ENCODE results near the gene NCOA6.
"Not testable (repeated sequence)": the region's sequence is repeated elsewhere in the genome, so short reads cannot be mapped to it uniquely, and the experiment has no call there.

NCOA6 gene

DNA sequence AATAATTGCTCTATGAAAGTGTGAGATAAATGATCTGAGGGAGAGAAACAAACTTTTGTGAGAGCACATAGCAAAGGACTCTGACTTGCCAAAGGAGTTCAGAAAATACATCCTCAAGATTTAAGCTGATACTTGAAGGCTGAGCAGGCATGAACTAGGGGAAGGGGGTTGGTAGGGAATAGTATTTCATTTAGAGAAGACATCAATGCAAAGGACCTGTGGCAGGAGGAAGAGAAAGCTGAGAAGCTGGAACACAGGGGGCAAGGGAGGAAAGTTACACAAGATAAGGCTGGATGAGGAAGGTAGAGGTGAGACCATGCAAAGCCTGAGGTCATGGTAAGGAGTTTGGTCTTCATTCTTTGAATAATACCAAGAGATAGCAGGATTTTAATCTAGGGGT is 50.6 kb downstream of the NCOA6 start:
- DNase-seq (ENCODE audit: low read depth) = no peak

DNA sequence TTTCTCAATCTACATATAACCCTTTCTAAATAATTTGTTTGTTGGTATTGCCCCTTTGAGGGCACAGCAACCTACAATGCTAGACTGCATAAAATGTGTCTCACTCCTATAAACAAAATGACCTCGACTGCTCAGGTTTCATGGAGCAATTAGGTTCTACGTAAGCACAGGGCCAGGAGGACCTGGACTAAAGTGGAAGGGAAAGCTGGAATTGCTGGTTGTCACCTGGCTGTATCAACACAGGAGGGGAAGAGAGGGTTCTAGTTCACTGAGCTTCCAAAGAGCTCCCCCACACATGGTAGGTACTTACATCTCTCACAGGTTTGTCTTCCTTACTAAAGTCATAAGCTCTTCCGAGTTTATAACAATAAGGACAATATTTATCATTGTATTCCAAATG is 51.0 kb downstream of the NCOA6 start:
- no peak for DNase-seq (ENCODE audit: low read depth)

DNA sequence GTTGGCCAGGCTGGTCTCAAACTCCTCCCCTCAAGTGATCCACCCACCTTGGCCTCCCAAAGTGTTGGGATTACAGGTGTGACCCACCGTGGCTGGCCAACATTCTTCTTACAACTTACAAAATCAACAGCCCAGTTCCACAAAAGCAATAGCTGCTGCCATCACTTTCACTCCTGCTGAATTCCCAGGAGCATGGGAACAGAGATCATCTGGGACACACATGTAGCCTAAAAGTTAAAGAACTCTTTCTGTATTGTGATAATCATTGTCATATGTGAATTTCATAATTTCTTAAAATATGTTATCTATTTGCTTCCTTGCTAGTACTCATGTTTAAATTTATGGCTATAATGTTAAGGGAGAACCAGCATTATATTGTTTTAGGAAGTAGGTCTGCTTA is 51.7 kb downstream of the NCOA6 start:
- no peak for DNase-seq (ENCODE audit: low read depth)

DNA sequence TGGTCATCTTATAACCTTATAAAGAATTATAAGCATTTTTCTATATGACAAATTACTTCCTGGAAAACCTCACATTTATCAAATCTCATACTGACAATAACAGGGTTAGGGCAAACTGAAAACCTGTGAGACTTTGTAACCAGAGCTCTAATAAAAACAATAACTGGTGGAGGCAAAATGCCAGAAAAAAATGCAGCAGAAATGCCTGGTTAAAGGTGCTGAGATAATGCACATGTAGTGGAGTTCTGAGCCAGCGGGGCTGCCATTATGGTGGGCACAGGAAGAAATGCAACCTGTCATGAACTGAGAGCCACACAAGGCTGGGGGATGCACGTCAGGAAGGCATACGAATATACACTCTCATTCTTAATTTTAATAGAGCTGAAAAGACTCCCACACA is 53.0 kb downstream of the NCOA6 start:
- no peak for DNase-seq (ENCODE audit: low read depth)

DNA sequence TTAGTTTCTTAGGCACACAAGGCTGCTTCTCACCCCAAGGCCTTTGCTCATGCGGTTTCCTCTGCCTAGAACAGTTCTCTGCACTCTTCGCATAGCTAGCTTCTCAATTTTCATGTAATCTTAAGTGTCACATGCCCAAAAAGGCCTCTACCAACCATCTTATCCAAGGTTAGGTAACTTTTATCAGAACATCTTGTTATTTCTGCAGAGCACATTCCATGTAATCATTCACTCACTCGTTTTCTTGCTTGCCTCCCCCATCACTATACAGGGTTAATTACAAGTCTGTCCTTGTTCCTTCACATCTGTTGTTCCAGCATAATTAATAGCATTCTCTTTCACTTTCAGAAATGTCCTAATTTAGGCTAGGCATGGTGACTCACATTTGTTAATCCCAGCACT is 53.8 kb downstream of the NCOA6 start:
- DNase-seq (ENCODE audit: low read depth) = no peak

DNA sequence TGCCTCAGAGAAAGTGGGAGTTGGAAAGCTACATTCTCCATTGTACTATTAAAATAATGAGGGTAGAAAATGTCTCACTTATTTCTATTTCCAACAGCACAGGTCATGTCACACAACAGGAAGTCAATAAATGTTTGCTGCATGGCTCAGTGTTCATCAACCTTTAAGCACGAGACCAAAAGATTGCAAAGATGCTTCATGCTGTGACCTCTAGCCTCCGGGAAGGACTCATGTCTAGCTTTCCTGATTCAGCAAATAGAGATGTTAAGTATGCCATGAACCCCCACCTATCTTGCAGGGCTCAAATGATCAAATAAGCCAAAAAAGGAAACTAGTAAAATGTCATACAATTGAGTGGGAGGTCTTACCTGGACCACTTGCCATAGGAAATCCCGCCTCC is 57.4 kb downstream of the NCOA6 start:
- no peak for DNase-seq (ENCODE audit: low read depth)

DNA sequence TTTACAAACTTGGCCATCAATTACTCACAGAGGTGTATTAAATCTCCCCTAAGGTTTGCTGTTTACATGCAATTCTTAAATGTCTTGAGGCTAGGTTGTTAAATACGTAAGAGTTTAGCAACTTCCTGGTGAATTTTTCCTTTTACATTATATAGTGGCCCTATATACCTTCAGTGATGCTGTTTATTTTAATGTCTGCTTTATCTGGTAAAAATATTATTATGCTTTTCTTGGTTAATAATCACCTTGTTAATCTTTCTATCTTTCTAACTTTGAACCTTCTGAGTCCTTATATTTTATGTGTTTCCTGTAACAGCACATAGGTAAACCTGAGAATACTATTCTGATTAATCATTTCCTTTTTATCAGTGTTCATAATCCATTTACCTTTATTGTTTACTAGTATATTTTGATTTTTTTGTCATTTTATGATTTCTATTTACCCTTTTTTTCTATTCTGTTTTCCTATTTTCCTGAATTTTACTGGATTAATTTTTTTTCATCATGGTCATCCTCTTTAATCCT is 63.4 kb downstream of the NCOA6 start:
- DNase-seq (ENCODE audit: low read depth) = no peak

DNA sequence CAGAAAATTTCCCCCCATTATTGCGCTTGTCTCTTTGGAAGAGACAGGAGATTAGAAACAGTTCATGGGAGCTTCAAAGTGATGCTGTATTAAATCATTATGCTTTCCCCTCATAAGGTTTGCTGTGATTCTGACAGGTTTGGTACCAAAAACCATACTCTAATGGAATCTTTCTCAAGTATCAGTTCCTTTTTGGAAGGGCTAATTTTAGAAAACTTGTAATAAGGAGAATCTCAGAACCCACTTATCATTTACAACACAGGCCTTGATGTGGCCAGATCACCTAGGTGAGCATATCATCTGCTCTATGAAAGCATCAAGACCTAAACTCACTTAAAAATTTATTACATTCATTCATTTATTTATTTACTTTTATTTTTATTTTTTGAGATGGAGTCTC is 70.1 kb downstream of the NCOA6 start:
- no peak for DNase-seq (ENCODE audit: low read depth)

DNA sequence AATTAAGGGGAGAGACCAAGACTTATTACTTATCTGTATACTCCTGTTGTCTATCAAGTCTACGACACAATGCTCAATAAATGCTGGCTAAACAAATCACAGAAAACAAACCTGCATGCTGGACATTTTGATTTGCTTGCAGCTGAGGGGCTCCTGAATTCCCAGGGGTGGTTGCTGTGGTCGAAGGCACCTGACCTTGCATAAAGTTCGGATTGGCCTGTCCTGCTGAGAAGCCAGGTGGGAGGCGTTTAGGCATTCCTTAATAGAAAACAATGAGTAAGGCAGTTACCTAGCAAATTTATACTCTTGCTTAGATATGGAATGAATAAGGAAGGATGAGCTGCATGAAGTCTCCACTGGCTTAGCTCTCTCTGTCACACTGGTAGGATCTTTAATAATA is 70.8 kb downstream of the NCOA6 start:
- no peak for DNase-seq (ENCODE audit: low read depth)

DNA sequence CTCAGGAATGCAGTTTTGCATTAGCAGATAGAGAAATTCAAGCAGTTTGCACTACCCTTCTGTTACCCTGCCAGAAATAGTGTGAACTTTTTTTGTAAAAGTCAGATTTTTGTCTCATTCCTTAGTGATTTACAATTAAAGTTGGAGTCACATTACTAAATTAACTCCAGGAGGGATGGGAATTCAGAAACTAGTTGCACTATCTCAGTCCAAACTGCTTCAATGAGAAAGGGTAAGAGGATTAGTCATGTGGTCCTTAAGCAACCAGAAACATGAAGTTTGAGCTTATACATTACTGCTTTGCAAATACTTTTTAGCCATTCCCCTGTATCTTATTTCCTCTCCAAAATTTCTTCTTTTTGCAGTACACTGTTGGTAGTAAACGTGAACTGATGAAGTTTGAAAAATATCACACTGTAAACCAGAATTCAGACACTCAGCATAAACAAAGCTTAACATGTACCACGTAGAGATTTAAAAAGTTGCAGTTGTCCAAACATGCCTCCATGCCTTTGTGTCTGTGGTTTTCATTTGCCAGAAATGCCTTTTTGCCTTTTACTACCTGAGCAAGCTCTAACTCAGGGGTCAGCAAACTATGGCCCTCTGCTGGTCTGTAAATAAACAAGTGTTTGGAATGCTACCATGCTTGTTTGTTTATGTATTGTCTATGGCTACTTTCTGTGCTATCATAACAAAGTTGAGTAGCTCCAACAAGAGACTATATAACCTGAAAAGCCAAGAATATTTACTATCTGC is 71.6 kb downstream of the NCOA6 start:
- DNase-seq (ENCODE audit: low read depth) = no peak

DNA sequence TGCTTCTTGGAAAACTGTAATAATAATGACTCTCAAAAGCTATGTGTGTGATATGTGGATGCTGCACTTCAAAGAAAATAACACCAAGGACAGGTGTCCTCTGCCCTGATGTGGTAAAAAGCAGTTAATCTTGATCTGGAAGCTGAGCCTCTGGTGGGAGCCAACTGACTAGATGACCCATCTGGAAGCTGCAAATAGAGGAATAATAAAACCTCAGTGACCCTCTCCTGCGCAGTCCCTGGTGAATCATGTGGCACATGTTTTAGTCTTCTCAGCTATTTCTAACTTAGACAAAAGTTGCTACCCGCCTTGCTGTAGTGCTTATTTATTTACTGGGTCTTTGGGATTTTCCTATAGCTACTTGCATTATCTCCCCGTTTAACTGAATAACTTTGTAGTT is 74.0 kb downstream of the NCOA6 start:
- DNase-seq (ENCODE audit: low read depth) = no peak

DNA sequence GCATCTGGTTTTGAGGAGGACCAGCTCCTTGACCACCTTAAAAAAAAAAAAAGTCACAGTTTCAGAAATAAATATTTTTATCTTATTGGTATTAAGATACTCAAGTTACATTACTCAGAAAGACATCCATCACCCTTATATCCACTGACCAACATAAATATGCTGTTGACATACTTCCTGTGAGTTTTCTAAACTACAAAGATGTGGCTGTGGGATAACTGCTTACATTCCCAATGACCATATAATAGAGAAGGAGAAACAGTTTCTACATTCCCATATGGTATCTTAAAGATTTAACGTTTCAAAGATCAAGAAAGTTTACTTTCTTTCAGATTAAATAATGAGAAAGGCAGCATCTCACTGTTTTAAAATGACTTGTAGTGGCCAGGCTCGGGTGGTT is 75.0 kb downstream of the NCOA6 start:
- no peak for DNase-seq (ENCODE audit: low read depth)

DNA sequence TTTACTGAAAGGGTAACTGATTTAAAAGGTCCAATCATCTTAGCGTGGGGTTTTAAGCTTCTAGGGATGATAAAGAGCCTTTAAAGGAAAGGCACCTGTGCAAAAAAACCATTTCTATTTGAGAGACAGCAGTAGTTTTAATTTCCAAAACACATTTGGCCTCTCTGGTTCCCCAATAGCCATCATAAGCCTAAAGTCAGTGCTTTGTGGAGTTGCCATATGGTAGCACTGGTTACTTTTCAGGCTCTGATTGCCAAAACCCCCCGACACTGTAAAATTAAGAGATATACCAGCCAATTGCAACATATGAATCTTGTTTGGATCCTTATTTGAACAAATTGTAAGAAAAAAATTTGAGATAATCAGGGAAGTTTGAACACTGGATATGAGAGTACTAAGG is 76.7 kb downstream of the NCOA6 start:
- DNase-seq (ENCODE audit: low read depth) = no peak

DNA sequence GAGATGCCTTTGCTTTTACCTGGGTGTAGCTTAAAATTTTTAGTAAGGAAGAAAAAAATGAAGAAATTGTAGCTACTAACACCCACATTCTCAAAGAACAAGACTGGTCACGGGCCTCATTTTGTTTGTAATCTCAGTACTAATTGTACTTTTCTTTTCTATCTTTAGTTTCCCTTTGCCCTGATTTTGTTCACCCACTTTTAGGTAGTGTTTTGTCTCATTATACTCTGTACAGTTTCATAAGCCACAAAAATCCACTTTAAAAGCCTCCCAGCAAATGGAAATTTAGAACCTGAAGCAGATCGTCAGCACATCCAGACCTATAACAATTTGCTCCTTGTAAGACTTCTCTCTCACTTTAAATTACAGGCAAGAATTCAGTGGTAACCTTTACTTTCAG is 78.0 kb downstream of the NCOA6 start:
- no peak for DNase-seq (ENCODE audit: low read depth)

DNA sequence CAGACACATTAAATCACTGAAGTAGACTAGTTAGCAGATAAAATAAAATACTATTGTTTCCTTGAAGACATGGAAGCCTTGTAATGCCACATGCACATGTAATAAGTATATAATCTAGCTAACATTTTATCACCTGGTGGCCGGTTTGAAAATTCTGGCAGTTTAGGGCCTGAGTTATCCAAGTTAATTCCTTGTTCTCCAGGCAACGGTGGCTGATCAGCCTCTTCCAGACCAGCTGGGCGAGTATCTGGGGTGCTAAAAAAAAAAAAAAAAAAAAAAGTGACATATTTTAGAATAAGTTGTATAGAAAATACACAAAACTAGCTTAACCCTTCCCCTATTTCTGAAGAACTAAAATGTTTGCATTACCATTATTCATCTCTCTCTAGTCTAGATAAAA is 78.8 kb downstream of the NCOA6 start:
- no peak for DNase-seq (ENCODE audit: low read depth)

DNA sequence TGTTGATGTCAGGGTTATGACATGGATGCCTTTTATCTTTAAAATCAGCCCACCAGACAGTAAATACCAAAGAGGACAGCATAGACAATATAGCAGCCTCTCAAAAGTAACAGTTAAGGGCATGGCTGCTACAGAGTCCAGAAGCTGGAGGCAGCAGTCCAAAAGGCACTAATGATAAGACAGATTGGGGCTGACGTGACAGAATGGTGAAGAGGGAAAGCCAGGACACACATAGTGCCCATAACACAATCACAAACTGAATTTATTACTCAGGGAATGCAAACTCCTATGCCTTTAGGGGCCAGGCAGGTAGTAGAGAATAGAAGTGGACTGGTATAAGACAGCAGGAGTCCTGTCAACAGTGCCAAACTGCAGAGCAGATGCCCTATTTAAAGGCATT is 80.6 kb downstream of the NCOA6 start:
- DNase-seq (ENCODE audit: low read depth) = no peak

DNA sequence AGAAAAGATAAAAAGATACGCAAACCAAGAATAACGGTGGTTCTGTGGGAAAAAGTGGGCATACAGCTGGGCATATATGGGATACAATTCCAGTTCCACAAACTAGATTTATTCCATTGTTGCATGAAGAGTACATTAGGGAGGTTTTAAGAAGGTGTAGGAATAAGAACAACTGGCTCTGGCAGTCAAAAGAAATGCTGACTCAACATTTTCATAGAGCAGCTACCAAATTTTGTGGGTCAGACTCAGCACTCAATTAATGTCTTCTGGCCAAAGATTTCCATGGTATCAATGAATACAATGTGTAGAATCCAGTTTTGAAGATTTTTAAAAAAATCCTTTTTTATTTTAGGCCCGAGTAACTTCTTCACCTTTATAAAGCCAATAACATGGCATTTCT is 81.1 kb downstream of the NCOA6 start:
- DNase-seq (ENCODE audit: low read depth) = no peak

DNA sequence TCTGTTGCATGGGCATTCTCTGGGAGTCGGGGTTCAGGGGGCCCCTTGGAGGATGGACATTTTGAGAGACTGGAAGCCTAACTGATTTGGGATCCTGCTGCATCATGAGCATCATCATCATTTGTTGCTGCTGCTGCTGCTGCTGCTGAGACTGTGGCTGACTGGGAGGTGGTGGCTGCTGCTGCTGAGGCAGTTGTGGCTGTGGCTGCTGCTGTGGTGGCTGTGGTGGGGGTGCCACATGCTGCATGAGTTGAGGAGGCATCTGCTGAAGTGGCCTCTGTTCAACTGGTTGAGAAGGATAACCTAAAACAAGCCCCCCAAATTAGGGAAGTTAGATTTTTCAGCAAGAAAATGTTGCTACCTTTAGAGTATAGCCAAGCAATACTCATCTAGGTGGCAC is 82.4 kb downstream of the NCOA6 start:
- no peak for DNase-seq (ENCODE audit: low read depth)

DNA sequence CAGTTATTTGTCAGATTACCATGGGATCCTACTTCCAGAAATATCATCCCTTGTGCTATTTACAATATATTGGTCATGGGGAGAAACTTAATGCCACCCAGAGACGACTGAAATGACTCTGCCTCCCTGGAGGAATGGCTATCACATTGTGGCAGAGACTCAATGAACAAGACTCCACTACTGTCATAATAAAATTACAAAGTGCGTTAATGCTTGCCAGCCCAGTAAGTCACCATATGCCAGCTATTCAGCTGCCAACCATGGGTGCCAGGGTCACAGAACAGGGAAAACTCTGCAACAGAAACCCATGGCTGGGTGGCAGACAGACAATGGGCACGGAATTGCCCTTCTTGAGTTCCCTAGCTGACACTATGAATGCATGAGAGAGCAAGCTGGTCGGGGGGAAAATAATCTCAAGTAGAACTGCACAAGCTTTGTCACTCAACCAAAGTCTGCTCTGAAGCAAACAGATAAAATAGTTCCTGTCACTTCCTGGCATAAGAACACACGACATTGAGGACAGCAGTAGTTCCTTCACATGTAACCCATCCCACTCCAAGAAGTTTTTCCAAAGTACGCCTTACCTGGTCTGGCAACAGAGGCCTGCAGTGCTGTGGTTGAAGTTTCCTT is 89.2 kb downstream of the NCOA6 start:
- DNase-seq (ENCODE audit: low read depth) = no peak

DNA sequence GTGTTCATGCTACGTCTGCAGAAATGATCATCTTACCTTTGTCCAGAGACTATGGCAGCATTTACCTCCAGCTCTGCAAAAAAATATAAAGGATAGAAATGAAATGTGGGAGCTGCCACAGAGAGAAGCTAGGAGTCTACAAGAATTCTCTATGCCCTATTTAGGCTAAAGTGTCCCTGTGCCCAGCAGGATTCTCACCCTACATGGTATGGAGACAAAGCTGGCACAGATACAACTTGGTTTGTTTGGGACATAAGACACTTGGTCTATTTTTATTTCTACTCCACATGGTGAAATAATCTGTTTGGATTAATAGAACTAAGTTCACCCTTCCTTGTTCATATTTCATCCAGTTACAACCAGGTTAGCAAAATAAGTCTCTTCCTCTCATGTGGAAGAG is 92.9 kb downstream of the NCOA6 start:
- DNase-seq (ENCODE audit: low read depth) = no peak

DNA sequence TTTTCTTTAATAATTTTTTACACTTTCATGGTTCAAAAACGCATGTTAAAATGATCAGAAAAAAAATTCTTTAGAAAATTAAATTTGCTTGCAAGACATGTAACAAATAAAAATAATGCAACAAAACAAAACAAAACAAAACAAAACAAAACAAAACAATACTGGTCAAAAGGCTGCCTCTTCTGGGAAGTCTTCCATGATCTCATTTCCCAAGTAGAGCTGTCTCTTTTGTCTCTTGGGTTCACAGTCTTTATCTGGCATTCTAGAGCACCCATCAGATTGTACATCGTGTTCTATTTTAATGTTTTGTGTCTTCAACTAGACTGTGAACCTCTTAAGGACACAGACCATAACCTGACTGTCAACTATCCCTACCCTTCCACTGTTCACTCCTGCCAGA is 96.0 kb downstream of the NCOA6 start:
- DNase-seq (ENCODE audit: low read depth) = no peak

DNA sequence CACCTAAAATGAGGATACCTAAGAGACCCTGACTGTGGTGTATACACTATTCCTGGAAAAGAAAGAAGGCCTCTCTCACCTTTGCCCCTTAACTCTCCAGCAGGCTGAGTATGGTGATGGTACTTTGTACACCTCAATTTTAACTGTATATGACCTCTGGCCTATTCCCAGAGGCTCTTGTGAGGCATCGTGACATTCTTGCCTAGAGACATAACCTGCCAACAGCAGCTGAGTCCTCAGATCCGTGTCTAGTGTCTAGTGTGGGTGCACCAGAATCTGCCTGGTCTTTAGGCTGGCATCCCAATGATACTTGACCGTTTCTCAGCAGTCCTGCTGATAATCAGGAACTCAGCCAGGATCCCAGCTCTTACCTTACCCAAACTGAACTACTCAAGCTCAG is 101.3 kb downstream of the NCOA6 start:
- no peak for DNase-seq (ENCODE audit: low read depth)

DNA sequence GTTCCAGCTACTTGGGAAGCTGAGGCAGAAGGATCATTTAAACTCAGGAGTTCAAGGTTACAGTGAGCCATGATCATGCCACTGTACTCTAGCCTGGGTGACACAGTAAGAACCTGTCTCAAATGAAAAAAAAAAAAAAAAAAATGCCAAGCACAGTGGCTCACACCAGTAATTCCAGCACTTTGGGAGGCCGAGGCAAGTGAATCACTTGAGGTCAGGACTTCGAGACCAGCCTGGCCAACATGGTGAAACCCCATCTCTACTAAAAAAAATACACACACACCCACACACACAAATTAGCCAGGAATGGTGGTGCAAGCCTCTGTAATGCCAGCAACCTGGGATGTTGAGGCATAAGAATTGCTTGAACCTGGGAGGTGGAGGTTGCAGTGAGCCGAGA is 102.9 kb downstream of the NCOA6 start:
- not testable (repeated sequence) for DNase-seq (ENCODE audit: low read depth)

DNA sequence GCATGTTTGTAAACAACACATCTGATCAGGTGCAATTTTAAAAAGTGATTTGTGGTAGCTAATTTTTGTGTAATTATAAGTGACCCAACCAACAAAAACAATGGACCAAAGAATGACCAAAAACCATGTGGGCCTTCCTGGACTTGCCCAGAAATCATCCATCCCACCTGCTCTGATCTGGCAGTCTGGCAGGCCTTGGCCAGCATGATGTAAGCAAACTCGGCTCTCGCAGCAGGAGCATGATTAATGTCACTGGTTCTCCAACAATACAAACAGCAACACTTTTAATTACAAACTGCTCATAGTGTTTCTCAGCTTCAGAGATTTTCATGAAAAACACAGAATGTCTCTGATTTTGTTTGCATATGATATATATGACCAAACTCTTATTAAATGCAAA is 105.2 kb downstream of the NCOA6 start:
- no peak for DNase-seq (ENCODE audit: low read depth)

Data from activated gamma-delta T cell treated with anti-CD3 and anti-CD28 coated beads, Interleukin-2, amount 50 U/mL, for 16 hours (primary cell).